GM13977 (cell line): ENCODE measurements around the gene TSPAN4.

Experiments used
- DNase-seq: peaks from one replicate; pipeline ENCODE4 v3.0.0; 2012; ENCODE audit warnings: low spot score
- CTCF ChIP-seq: IDR thresholded peaks from 2 replicates; pipeline ENCODE4 v1.5.1; 2012; ENCODE audit warnings: mild to moderate bottlenecking, control low read depth; ENCODE audit not compliant: insufficient read depth; ENCODE audit errors: extremely low read depth, missing control alignments
- in situ Hi-C: fragments of 300-500 bp; cut with MboI; formaldehyde crosslinking; loops from one replicate; pipeline ENCODE4 v1.12.0; 2022; ENCODE audit warnings: low sequenced_read_pairs, low pct_unique_long_range_greater_than_20kb, mixed read lengths, inconsistent platforms; ENCODE audit not compliant: unreplicated experiment

Gene TSPAN4

GRCh38 chr11:819943-820649 is 22.6 kb upstream of the TSPAN4 start:
- peak; percentile 94 for DNase-seq
- no peak for TF ChIP-seq CTCF
- in situ Hi-C loops, result no loop called here

GRCh38 chr11:820655-821511 is 21.8 kb upstream of the TSPAN4 start:
- no peak for DNase-seq
- in situ Hi-C loops, result no loop called here
- TF ChIP-seq CTCF, result no peak

- in situ Hi-C loops, result no loop called here
- TF ChIP-seq CTCF, result no peak
- no peak for DNase-seq
Observed at GRCh38 chr11:821512-822371, 20.9 kb upstream of the TSPAN4 start.

GRCh38 chr11:823441-824291 is 19.0 kb upstream of the TSPAN4 start:
- no peak for TF ChIP-seq CTCF
- no peak for DNase-seq
- in situ Hi-C loops, result no loop called here

- TF ChIP-seq CTCF, result no peak
- in situ Hi-C loops, result no loop called here
- no peak for DNase-seq
Observed at GRCh38 chr11:824292-824880, 18.3 kb upstream of the TSPAN4 start.

GRCh38 chr11:824942-825341 is 17.7 kb upstream of the TSPAN4 start:
- in situ Hi-C loops, result no loop called here
- DNase-seq, result no peak
- TF ChIP-seq CTCF, result no peak
